PFSK-1 (cell line): ENCODE results near the gene RPL29.

Experiments used
- POLR2AphosphoS5 ChIP-seq: IDR thresholded peaks from 2 replicates; pipeline ENCODE4 v1.6.1; 2012; ENCODE audit warnings: low read depth, mild to moderate bottlenecking, control low read depth, low read length, moderate library complexity
- SIN3A ChIP-seq: IDR thresholded peaks from 2 replicates; pipeline ENCODE4 v1.6.1; 2012; ENCODE audit warnings: mild to moderate bottlenecking, low read length, moderate library complexity, borderline replicate concordance; ENCODE audit not compliant: insufficient read depth
- TAF1 ChIP-seq: IDR thresholded peaks from 2 replicates; pipeline ENCODE4 v1.6.1; 2012; ENCODE audit warnings: low read length, control low read depth, borderline replicate concordance; ENCODE audit not compliant: insufficient read depth

DNA sequence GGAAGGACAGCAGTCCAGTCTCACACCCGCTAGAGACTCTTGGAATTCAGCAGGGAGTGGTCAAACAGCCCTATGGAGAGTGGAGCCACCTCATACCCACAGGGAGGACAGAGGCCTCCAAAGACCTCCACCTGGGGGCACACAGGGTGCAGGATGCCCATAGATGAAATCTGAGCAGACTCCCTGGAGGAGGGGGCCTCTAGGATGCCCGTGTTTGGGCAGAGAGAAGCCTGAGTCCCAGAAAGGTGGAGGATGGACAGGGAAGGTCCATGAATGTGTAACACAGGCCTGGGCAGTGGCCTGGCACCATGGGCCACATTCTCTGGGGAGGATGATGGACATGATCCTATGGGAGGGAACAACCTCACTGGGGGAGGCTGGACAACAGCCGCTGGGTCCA is 39.0 kb upstream of the RPL29 start:
- no peak for TF ChIP-seq POLR2AphosphoS5
- no peak for TF ChIP-seq TAF1
- TF ChIP-seq SIN3A = no peak
